Stimulated activated naive CD8-positive, alpha-beta T cell treated with anti-CD3 and anti-CD28 coated beads, Interleukin-15, Interleukin-2, amounts not matched to agents 100 ng/mL and 50 ng/mL, for 24 hours (primary cell): Measurements from ENCODE around the gene GABRB2.

Source experiments
- H3K27ac Mint-ChIP-seq: one replicate; pipeline ENCODE4 v1.8.0; 2021; ENCODE audit warnings: mild to moderate bottlenecking, mixed read lengths
- H3K27me3 Mint-ChIP-seq: one replicate; pipeline ENCODE4 v1.8.0; 2021; ENCODE audit warnings: mixed read lengths
- H3K36me3 Mint-ChIP-seq: one replicate; pipeline ENCODE4 v1.8.0; 2021; ENCODE audit warnings: low read depth, mixed read lengths
- H3K4me1 Mint-ChIP-seq: one replicate; pipeline ENCODE4 v1.8.0; 2021; ENCODE audit warnings: low read depth, mixed read lengths
- H3K4me3 Mint-ChIP-seq: one replicate; pipeline ENCODE4 v1.8.0; 2021; ENCODE audit warnings: mild to moderate bottlenecking, mixed read lengths
- H3K9me3 Mint-ChIP-seq: one replicate; pipeline ENCODE4 v1.8.0; 2021; ENCODE audit warnings: mixed read lengths

Gene GABRB2

GRCh38 chr5:161546470-161547301, at the start of gene GABRB2:
TSS of gene GABRB2 (minus strand) at chr5:161546725. CDS start at chr5:161546643, 82 bp downstream.
- Mint-ChIP-seq H3K27ac (no peak within 1 kb of the TSS), H3K36me3 (no peaks in the 10 kb centered on the region), H3K27me3 (peaks cover 64% of the 10 kb centered on the region), H3K9me3 (no peaks in the 10 kb centered on the region), H3K4me1 (peaks cover 18% of the 10 kb centered on the region), H3K4me3 (peak within 1 kb of the TSS; percentile 69)

- Mint-ChIP-seq H3K27ac (no peak overlapping the region), H3K27me3 (no peaks in the 10 kb centered on the region), H3K36me3 (no peaks in the 10 kb centered on the region), H3K9me3 (peaks cover 4% of the 10 kb centered on the region), H3K4me1 (no peaks in the 10 kb centered on the region), H3K4me3 (no peak overlapping the region)
Observed at GRCh38 chr5:161585798-161586197, 39.3 kb upstream of the GABRB2 start.

DNA sequence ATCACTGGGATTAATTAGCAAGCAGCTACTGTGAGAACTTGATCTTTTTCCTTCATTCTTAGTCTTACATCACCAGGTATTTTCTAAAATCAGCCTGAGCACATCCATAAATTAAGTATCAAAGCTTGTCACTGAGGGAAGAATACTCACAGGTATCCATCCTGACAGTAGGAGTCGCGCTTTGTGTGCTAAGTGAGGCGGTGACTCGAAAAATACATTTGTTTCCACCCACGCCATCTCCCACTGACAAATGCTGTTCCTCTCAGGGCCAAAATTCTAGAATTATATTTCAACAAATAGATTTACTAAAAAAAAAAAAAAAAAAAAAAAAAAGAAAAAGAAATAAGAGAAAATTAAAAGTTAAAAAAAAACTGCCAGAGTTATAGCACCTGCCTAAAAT, 34.1 kb upstream of the GABRB2 start:
- Mint-ChIP-seq H3K9me3 (peaks cover 4% of the 10 kb centered on the region), H3K27ac (no peak overlapping the region), H3K27me3 (no peaks in the 10 kb centered on the region), H3K4me3 (no peak overlapping the region), H3K36me3 (no peaks in the 10 kb centered on the region), H3K4me1 (no peaks in the 10 kb centered on the region)

GRCh38 chr5:161572914-161573313, 26.4 kb upstream of the GABRB2 start:
- Mint-ChIP-seq H3K4me3 (no peak overlapping the region), H3K4me1 (no peaks in the 10 kb centered on the region), H3K36me3 (no peaks in the 10 kb centered on the region), H3K27ac (no peak overlapping the region), H3K9me3 (peaks cover 6% of the 10 kb centered on the region), H3K27me3 (no peaks in the 10 kb centered on the region)

- no peaks in the 10 kb centered on the region for H3K36me3 Mint-ChIP-seq
- no peak overlapping the region for H3K4me3 Mint-ChIP-seq
Observed at GRCh38 chr5:161566081-161566480, 19.6 kb upstream of the GABRB2 start.

DNA sequence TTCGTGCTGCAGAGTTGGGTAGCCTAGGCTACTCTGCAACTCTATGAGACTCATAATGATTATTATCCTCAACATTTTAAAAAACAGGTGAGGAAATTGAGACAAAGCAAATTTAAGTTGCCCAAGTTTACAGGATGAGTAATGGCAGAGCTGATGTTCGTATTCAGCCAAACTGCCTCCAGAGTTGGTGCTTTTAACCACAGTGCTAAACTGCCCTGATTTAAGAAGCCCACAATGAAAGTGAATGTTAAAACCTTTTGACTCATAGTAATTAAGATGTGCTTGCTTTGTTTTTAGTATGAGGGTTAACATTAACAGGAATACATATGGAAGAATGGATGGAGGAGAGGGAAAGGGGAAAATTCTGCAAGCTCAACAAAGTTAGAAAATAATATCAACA, 15.9 kb upstream of the GABRB2 start:
- Mint-ChIP-seq H3K36me3 (no peaks in the 10 kb centered on the region), H3K4me3 (no peak overlapping the region), H3K9me3 (peaks cover 9% of the 10 kb centered on the region), H3K4me1 (no peaks in the 10 kb centered on the region), H3K27ac (no peak overlapping the region), H3K27me3 (no peaks in the 10 kb centered on the region)

More at GRCh38 chr5:161566081-161566480, 19.6 kb upstream of the GABRB2 start:
- H3K9me3 Mint-ChIP-seq = no peaks in the 10 kb centered on the region
- no peak overlapping the region for H3K27ac Mint-ChIP-seq
- no peaks in the 10 kb centered on the region for H3K27me3 Mint-ChIP-seq
- no peaks in the 10 kb centered on the region for H3K4me1 Mint-ChIP-seq

DNA sequence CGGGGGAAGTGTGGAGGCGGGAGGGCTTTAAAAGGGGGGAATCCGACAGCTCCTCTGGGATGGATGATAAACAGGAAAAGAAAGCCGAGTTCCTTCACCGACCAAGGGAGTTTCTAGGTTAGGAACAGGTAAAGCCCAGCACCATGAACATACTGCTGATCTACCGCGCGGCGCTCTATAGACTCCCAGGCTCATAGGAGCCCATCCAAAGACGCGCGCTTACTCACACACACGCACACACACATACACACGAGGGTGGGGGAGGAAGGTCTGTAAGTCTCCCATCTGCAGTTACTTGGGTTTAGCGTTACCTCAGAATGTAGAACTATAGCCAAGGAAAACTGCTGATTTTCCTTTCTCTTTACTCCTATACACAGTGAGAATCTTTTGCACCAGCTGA, 2.6 kb upstream of the GABRB2 start:
- H3K27me3 Mint-ChIP-seq = peaks cover 60% of the 10 kb centered on the region

DNA sequence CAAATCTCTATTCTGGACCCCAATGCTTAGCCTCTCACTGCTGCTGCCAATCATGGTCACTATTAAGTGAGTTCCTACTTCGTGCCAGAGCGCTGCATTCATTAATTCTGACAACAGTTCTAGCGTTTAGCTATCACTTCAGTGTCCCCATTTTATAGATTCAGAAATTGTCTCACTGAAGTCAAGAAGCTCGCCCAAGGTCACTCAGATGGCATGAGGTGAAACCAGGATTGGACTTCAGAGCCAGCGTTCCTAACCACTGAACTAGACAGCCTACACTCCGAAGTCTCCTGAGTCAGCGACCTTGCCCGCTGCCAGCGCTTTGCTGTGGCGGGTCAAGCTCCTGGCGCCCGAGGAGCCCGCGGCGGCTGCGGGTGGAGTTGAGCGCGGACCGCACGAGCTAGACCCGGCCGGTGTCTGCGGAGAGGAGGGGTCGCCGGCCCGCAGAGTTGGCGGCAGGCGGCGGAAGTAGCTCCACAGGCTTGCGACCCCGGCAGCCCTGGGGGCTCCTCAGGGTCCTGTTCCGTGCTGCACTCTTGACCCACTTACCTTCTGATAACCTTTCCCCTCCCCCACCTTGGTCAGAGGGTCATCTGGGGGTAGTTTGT, 2.1 kb upstream of the GABRB2 start:
- peaks cover 61% of the 10 kb centered on the region for H3K27me3 Mint-ChIP-seq
- no peak overlapping the region for H3K27ac Mint-ChIP-seq
- no peaks in the 10 kb centered on the region for H3K9me3 Mint-ChIP-seq
- H3K36me3 Mint-ChIP-seq = no peaks in the 10 kb centered on the region
- peaks cover 18% of the 10 kb centered on the region for H3K4me1 Mint-ChIP-seq
- H3K4me3 Mint-ChIP-seq = no peak overlapping the region

More for the DNA sequence above, 2.6 kb upstream of the GABRB2 start:
- Mint-ChIP-seq H3K27ac (no peak overlapping the region), H3K4me1 (peaks cover 18% of the 10 kb centered on the region), H3K9me3 (peaks cover 3% of the 10 kb centered on the region), H3K36me3 (no peaks in the 10 kb centered on the region), H3K4me3 (no peak overlapping the region)

DNA sequence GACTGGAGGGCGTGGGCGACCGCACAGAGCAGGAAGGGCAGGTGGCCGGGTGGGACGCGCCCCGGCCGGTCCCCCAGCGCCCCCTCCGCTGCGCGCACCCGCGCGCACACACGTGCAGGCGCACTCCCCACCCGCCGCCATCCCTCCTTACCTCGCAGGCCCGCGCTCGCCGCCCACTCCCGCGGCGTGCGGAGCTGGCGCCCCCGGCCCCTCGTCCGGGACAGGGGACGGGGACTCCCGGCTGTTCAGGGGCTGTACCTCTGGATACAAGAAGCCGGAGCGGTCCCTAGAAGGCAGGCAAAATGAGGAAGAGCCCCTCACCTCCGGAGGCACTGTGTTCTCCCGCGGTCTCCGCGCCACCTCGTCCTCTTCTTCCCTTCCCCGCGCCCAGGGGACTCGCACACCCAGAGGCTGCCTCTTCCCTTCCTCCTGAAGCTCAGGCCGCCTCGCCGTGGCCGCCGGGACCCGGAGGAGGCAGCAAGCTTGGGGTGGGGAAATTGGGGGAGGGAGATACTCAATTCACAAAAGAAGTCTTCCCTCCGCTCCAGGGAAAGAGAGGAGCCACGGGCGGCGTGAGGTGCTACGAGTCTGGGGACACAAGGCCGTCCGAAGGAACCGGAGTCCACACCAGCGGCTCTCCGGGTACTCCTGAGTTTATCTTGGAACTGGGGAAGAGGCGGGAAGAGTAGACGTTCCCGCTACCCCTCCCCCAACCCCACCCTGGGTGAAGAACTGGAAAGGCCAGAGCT, 1.4 kb upstream of the GABRB2 start:
- Mint-ChIP-seq H3K36me3 (no peaks in the 10 kb centered on the region), H3K27ac (no peak overlapping the region), H3K4me1 (peaks cover 18% of the 10 kb centered on the region), H3K27me3 (peaks cover 68% of the 10 kb centered on the region), H3K4me3 (peak overlapping the region; percentile 10), H3K9me3 (no peaks in the 10 kb centered on the region)

- Mint-ChIP-seq H3K4me1 (peaks cover 18% of the 10 kb centered on the region), H3K36me3 (no peaks in the 10 kb centered on the region), H3K27ac (no peak overlapping the region), H3K4me3 (peak overlapping the region; percentile 10), H3K9me3 (no peaks in the 10 kb centered on the region), H3K27me3 (peaks cover 68% of the 10 kb centered on the region)
Observed at GRCh38 chr5:161547406-161547737, 847 bp upstream of the GABRB2 start.

- Mint-ChIP-seq H3K27me3 (peaks cover 61% of the 10 kb centered on the region), H3K36me3 (no peaks in the 10 kb centered on the region), H3K9me3 (no peaks in the 10 kb centered on the region), H3K4me1 (peaks cover 18% of the 10 kb centered on the region), H3K27ac (no peak overlapping the region), H3K4me3 (peak overlapping the region; percentile 69)
Observed at GRCh38 chr5:161546095-161546469, 443 bp downstream of the GABRB2 start.

DNA sequence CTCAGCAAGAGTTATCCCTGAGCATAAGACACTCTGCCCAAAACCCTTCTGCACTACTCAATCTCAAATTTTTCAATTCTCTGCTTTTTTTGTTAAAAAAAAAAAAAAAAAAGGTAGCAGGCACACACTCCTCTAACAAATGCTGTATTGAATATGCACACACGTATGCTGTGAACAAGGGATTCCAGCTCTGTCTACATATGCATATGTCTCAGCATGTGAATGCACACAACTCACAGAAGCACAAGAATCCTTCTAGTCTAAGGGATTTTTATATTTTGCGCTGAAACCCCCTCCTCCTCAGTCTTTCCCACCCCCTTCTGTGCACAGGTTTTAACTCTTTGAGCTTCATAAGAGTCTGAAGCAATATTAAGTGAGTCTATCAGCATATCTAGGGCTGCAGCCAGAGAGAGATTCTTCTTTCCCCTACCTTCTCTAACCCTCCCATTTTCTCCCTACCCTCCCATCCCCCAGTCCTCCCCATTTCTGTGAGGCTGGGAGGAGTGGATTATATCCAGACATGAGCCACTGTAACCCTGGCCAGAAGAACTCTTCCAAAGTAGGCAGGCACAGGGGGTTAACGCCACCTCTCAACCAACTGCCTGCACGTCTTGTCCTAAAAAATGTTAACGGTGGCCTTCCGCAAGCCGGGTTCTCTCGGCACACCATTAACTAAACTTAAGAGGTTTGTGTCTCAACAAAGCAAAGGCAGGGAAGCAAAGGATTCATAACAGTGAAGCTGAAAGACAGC, 1.0 kb downstream of the GABRB2 start:
- H3K27ac Mint-ChIP-seq = no peak overlapping the region
- peaks cover 56% of the 10 kb centered on the region for H3K27me3 Mint-ChIP-seq
- peaks cover 18% of the 10 kb centered on the region for H3K4me1 Mint-ChIP-seq
- H3K4me3 Mint-ChIP-seq = no peak overlapping the region
- no peaks in the 10 kb centered on the region for H3K36me3 Mint-ChIP-seq
- H3K9me3 Mint-ChIP-seq = no peaks in the 10 kb centered on the region

GRCh38 chr5:161544350-161544765, 2.2 kb downstream of the GABRB2 start:
- no peak overlapping the region for H3K4me3 Mint-ChIP-seq
- peaks cover 48% of the 10 kb centered on the region for H3K27me3 Mint-ChIP-seq

DNA sequence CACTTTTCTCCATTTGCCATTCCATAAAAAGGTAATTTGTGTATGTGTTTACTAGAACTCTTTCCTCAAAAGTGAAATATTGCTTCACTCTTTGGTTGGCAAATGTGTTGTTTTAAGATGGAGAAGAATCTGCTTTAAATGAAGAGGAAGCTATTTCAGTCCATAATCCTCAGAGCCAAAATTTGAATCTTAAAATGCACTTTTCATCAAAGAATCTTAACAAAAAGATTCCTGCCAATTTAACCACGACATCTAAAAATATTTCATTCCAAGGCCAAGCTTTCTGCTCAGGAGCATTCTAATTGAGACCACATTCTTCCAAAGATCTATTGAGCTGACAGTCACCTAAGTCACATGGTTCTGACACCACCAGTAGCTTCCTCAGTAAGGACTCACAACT, 7.5 kb downstream of the GABRB2 start:
- H3K27ac Mint-ChIP-seq = no peak overlapping the region
- no peaks in the 10 kb centered on the region for H3K9me3 Mint-ChIP-seq

More at GRCh38 chr5:161544350-161544765, 2.2 kb downstream of the GABRB2 start:
- no peaks in the 10 kb centered on the region for H3K36me3 Mint-ChIP-seq
- H3K4me1 Mint-ChIP-seq = peaks cover 18% of the 10 kb centered on the region
- peak overlapping the region; percentile 15 for H3K27ac Mint-ChIP-seq
- no peaks in the 10 kb centered on the region for H3K9me3 Mint-ChIP-seq

More for the DNA sequence above, 7.5 kb downstream of the GABRB2 start:
- H3K27me3 Mint-ChIP-seq = peaks cover 7% of the 10 kb centered on the region
- no peaks in the 10 kb centered on the region for H3K36me3 Mint-ChIP-seq
- H3K4me1 Mint-ChIP-seq = no peaks in the 10 kb centered on the region
- no peak overlapping the region for H3K4me3 Mint-ChIP-seq
